ENCODE measurements around the gene PARVA. TPM values are rescaled to one million over a fixed set of nuclear protein-coding genes. Genes with fewer than 3 reads are reported as not detected.

Gene PARVA
- total and polyA plus RNA-seq, 2 experiments from 2014 or later, result 37.4 to 46.2 TPM

GRCh38 chr11:12417691-12418611 lies 40.6 kb downstream of the PARVA start:
- Histone ChIP-seq H3K36me3 (replicated peaks; ENCODE audit: insufficient read depth, low read depth) (no peaks in the 10 kb centered on the region), H3K9me2 (replicated peaks; ENCODE audit: insufficient read depth) (no peaks in the 10 kb centered on the region), H3K27ac (peak overlapping the region; percentile 15), H3K9me3 (ENCODE audit: low read depth) (no peaks in the 10 kb centered on the region), H3K4me1 (ENCODE audit: insufficient read depth) (peaks cover 25% of the 10 kb centered on the region), H3K4me3 (no peak overlapping the region), H3K27me3 (no peaks in the 10 kb centered on the region), H4K20me1 (ENCODE audit: insufficient read depth, poor library complexity, severe bottlenecking) (no peaks in the 10 kb centered on the region), H2AFZ (no peak overlapping the region), H3K79me2 (peaks cover 96% of the 10 kb centered on the region), H3K4me2 (no peak overlapping the region)
- no peak for DNase-seq (ENCODE audit: low spot score)
- WGBS (ENCODE audit: low lambda C conversion rate, missing lambda C conversion rate), result 84% methylated on average over 11 of the region's 11 CpGs
- no peak for TF ChIP-seq CTCF (IDR thresholded peaks at IDR 0.05; ENCODE audit: poor library complexity)
- TF ChIP-seq EZH2 (IDR thresholded peaks at IDR 0.05; ENCODE audit: borderline replicate concordance), result no peak
- TF ChIP-seq EZH2phosphoT487 (IDR thresholded peaks at IDR 0.05; ENCODE audit: low read depth, severe bottlenecking, unreplicated experiment), result no peak

GRCh38 chr11:12420040-12420439 lies 42.7 kb downstream of the PARVA start:
- peaks cover 96% of the 10 kb centered on the region for H3K79me2 ChIP-seq

GRCh38 chr11:12420706-12421105 lies 43.3 kb downstream of the PARVA start:
- no peaks in the 10 kb centered on the region for H3K4me1 ChIP-seq (ENCODE audit: insufficient read depth)
- no peak overlapping the region for H2AFZ ChIP-seq
- no peaks in the 10 kb centered on the region for H3K36me3 ChIP-seq (replicated peaks; ENCODE audit: insufficient read depth, low read depth)
- no peaks in the 10 kb centered on the region for H3K27me3 ChIP-seq
- H3K9me2 ChIP-seq (replicated peaks; ENCODE audit: insufficient read depth), result no peaks in the 10 kb centered on the region
- no peak overlapping the region for H3K27ac ChIP-seq
- no peak for DNase-seq (ENCODE audit: low spot score)
- H3K79me2 ChIP-seq, result peaks cover 96% of the 10 kb centered on the region
- no peak overlapping the region for H3K4me2 ChIP-seq
- no peak for TF ChIP-seq EZH2 (IDR thresholded peaks at IDR 0.05; ENCODE audit: borderline replicate concordance)
- no peak for TF ChIP-seq CTCF (IDR thresholded peaks at IDR 0.05; ENCODE audit: poor library complexity)
- no peak for TF ChIP-seq EZH2phosphoT487 (IDR thresholded peaks at IDR 0.05; ENCODE audit: low read depth, severe bottlenecking, unreplicated experiment)
- no peaks in the 10 kb centered on the region for H3K9me3 ChIP-seq (ENCODE audit: low read depth)
- H4K20me1 ChIP-seq (ENCODE audit: insufficient read depth, poor library complexity, severe bottlenecking), result no peaks in the 10 kb centered on the region
- no peak overlapping the region for H3K4me3 ChIP-seq
- 87% methylated on average over 6 of the region's 6 CpGs for WGBS (ENCODE audit: low lambda C conversion rate, missing lambda C conversion rate)

More at GRCh38 chr11:12420040-12420439, 42.7 kb downstream of the PARVA start:
- Histone ChIP-seq H3K27ac (peak overlapping the region; percentile 37), H3K9me3 (ENCODE audit: low read depth) (no peaks in the 10 kb centered on the region), H4K20me1 (ENCODE audit: insufficient read depth, poor library complexity, severe bottlenecking) (no peaks in the 10 kb centered on the region), H3K4me2 (no peak overlapping the region), H3K4me1 (ENCODE audit: insufficient read depth) (peaks cover 4% of the 10 kb centered on the region), H2AFZ (no peak overlapping the region), H3K36me3 (replicated peaks; ENCODE audit: insufficient read depth, low read depth) (no peaks in the 10 kb centered on the region), H3K4me3 (no peak overlapping the region), H3K9me2 (replicated peaks; ENCODE audit: insufficient read depth) (no peaks in the 10 kb centered on the region), H3K27me3 (no peaks in the 10 kb centered on the region)
- no peak for DNase-seq (ENCODE audit: low spot score)
- TF ChIP-seq EZH2 (IDR thresholded peaks at IDR 0.05; ENCODE audit: borderline replicate concordance), result no peak
- no peak for TF ChIP-seq EZH2phosphoT487 (IDR thresholded peaks at IDR 0.05; ENCODE audit: low read depth, severe bottlenecking, unreplicated experiment)
- no peak for TF ChIP-seq CTCF (IDR thresholded peaks at IDR 0.05; ENCODE audit: poor library complexity)
- 71% methylated on average over 3 of the region's 3 CpGs for WGBS (ENCODE audit: low lambda C conversion rate, missing lambda C conversion rate)
